OCI-LY7 (cell line): Measurements from ENCODE around the gene PRKG1.

ENCODE experiments used
- EZH2phosphoT487 ChIP-seq: fragments of 200-600 bp; sonication (generic); IDR thresholded peaks from 2 replicates; pipeline ENCODE4 v1.6.1; 2018; ENCODE audit warnings: low read depth, borderline replicate concordance, mild to moderate bottlenecking, mixed run types, antibody characterized with exemption, low read length, moderate library complexity, mixed read lengths
- TF ChIP-seq, protein P1 (sequence below): fragments of 200-600 bp; sonication (generic); conservative IDR thresholded peaks from 2 replicates; pipeline ENCODE4 v1.5.1; 2014; ENCODE audit warnings: mild to moderate bottlenecking, antibody characterized with exemption, low read length, moderate library complexity, mixed read lengths

DNA sequence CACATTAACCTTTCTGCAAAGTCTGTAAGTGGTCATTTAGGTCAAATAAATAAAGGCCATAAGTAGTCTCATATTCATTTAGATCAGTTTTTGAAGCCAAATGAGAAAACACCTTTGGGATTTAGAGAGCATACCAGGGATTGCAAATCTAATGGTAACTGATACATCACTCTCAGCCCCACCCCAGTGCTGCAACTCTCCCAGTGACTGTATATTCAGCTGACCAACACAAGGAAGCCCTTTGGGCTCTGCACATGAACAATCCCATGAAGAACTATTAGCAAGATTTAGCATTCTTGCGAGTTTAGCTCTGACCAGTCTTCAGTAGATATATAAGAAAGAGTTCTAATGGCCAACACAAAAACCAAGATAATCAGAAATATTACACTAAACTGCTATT is 372.8 kb downstream of the PRKG1 start:
- TF ChIP-seq, protein P1, sequence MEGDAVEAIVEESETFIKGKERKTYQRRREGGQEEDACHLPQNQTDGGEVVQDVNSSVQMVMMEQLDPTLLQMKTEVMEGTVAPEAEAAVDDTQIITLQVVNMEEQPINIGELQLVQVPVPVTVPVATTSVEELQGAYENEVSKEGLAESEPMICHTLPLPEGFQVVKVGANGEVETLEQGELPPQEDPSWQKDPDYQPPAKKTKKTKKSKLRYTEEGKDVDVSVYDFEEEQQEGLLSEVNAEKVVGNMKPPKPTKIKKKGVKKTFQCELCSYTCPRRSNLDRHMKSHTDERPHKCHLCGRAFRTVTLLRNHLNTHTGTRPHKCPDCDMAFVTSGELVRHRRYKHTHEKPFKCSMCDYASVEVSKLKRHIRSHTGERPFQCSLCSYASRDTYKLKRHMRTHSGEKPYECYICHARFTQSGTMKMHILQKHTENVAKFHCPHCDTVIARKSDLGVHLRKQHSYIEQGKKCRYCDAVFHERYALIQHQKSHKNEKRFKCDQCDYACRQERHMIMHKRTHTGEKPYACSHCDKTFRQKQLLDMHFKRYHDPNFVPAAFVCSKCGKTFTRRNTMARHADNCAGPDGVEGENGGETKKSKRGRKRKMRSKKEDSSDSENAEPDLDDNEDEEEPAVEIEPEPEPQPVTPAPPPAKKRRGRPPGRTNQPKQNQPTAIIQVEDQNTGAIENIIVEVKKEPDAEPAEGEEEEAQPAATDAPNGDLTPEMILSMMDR, result no peak
- no peak for TF ChIP-seq EZH2phosphoT487
